ENCODE results near the gene PCDHB5. TPM values are rescaled to one million over a fixed set of nuclear protein-coding genes. Genes with fewer than 3 reads are reported as not detected.
"Not testable (repeated sequence)": the region's sequence is repeated elsewhere in the genome, so short reads cannot be mapped to it uniquely, and the experiment has no call there.

Gene PCDHB5
- total RNA-seq, 1 experiment from 2014 or later: 2.9 TPM

DNA sequence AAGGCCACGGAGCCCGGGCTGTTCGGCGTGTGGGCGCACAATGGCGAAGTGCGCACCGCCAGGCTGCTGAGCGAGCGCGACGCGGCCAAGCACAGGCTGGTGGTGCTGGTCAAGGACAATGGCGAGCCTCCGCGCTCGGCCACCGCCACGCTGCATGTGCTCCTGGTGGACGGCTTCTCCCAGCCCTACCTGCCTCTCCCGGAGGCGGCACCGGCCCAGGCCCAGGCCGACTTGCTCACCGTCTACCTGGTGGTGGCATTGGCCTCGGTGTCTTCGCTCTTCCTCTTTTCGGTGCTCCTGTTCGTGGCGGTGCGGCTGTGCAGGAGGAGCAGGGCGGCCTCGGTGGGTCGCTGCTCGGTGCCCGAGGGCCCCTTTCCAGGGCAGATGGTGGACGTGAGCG, 32.5 kb upstream of the PCDHB5 start:
- H3K79me2 ChIP-seq (ENCODE audit: insufficient read depth, low read length); H3K4me1 ChIP-seq (ENCODE audit: insufficient read depth, low read length); H3K4me1 Mint-ChIP-seq; H3K79me1 ChIP-seq (ENCODE audit: insufficient read depth, low read depth, low read length, poor library complexity, severe bottlenecking); H2BK15ac ChIP-seq (ENCODE audit: low read depth, low read length); H3K18ac ChIP-seq (ENCODE audit: insufficient read length, low read depth, low read length); H2BK12ac ChIP-seq (ENCODE audit: insufficient read length, low read depth, low read length); H2BK20ac ChIP-seq (ENCODE audit: low read depth, low read length, poor library complexity, severe bottlenecking); H4K91ac ChIP-seq (ENCODE audit: insufficient read length, low read depth, low read length); DNase-seq; H3K27me3 ChIP-seq (ENCODE audit: insufficient read depth, low read length); H3K23me2 ChIP-seq (ENCODE audit: insufficient read length, low read depth, low read length, poor library complexity, severe bottlenecking); H3K4ac ChIP-seq (ENCODE audit: low read depth, low read length); H4K5ac ChIP-seq (ENCODE audit: insufficient read length, low read depth, low read length); H3K9me3 ChIP-seq (ENCODE audit: control insufficient read depth, low read depth, low read length); H3K14ac ChIP-seq (ENCODE audit: insufficient read depth, low read length); H3K27ac ChIP-seq (ENCODE audit: insufficient read length, low read depth, low read length); H3T11ph ChIP-seq (ENCODE audit: low read length); H4K8ac ChIP-seq (replicated peaks; ENCODE audit: insufficient read length, low read depth, low read length); H3K4me3 Mint-ChIP-seq; H2BK5ac ChIP-seq (ENCODE audit: insufficient read length, low read length); H3K4me2 ChIP-seq (ENCODE audit: insufficient read depth, insufficient read length, low read length); H3K23ac ChIP-seq (ENCODE audit: insufficient read length, low read depth, low read length); H3K56ac ChIP-seq (ENCODE audit: insufficient read length, low read depth, low read length); H2AK5ac ChIP-seq (ENCODE audit: insufficient read length, low read length); H3K9ac ChIP-seq (ENCODE audit: extremely low read depth, insufficient read length, low read length); H3K27ac Mint-ChIP-seq; H3K27me3 Mint-ChIP-seq (ENCODE audit: low read depth); H2BK120ac ChIP-seq (ENCODE audit: low read depth, low read length, poor library complexity, severe bottlenecking); H2AFZ ChIP-seq (ENCODE audit: low read length); H4K20me1 ChIP-seq (ENCODE audit: control insufficient read depth, insufficient read depth, insufficient read length): not testable (repeated sequence)
- peaks cover 24 to 67% (median 50%) of the 10 kb centered on the region in 3 experiments for H3K36me3 Mint-ChIP-seq (ENCODE audit: insufficient read depth in 1 of 3, low read depth in 3 of 3)
- no CpG with 5 or more reads among the region's 38 CpGs for WGBS (ENCODE audit: extremely low coverage, insufficient read length, low lambda C conversion rate)
- H3K9me3 Mint-ChIP-seq: peaks cover 35 to 48% of the 10 kb centered on the region in 2 experiments

All from H9 (cell line).